ENCODE results near the gene SEMA4A.
"Not testable (repeated sequence)": the region's sequence is repeated elsewhere in the genome, so short reads cannot be mapped to it uniquely, and the experiment has no call there.

Gene SEMA4A

GRCh38 chr1:156117414-156118176 lies 35.8 kb upstream of the SEMA4A start:
- Histone ChIP-seq H3K9me3 (ENCODE audit: low read depth, low read length) (no peaks in the 10 kb centered on the region), H3K4me3 (0 out of 2 replicates have a peak overlapping the region, but pooled peaks have one; percentile 16), H3K9ac (ENCODE audit: insufficient read length) (peak overlapping the region; percentile 46), H3K27ac (peak overlapping the region; percentile 43), H3K36me3 (ENCODE audit: insufficient read depth, low read length) (0 out of 2 replicates have a peak, but pooled peaks cover 5% of the 10 kb centered on the region)
- TF ChIP-seq EZH2 (IDR thresholded peaks at IDR 0.05) (no peak), POLR2AphosphoS5 (IDR thresholded peaks at IDR 0.05; ENCODE audit: borderline replicate concordance, low read depth, low read length) (no peak), FOXP2 (optimal IDR thresholded peaks at IDR 0.05; ENCODE audit: control extremely low read depth, extremely low read length, insufficient read depth) (no peak)
- DNase-seq (ENCODE audit: low read depth, low spot score), result no peak

- DNase-seq (ENCODE audit: low read depth, low spot score), result no peak
- Histone ChIP-seq H3K9me3 (ENCODE audit: low read depth, low read length) (no peaks in the 10 kb centered on the region), H3K9ac (ENCODE audit: insufficient read length) (peak overlapping the region; percentile 46), H3K4me3 (peak overlapping the region; percentile 16; the same call in 1 of the 2 replicates), H3K27ac (peak overlapping the region; percentile 43), H3K36me3 (ENCODE audit: insufficient read depth, low read length) (0 out of 2 replicates have a peak, but pooled peaks cover 5% of the 10 kb centered on the region)
- no peak for TF ChIP-seq FOXP2 (optimal IDR thresholded peaks at IDR 0.05; ENCODE audit: control extremely low read depth, extremely low read length, insufficient read depth)
- no peak for TF ChIP-seq POLR2AphosphoS5 (IDR thresholded peaks at IDR 0.05; ENCODE audit: borderline replicate concordance, low read depth, low read length)
- no peak for TF ChIP-seq EZH2 (IDR thresholded peaks at IDR 0.05)
Measured at GRCh38 chr1:156118177-156118868, 35.1 kb upstream of the SEMA4A start.

GRCh38 chr1:156119503-156120209 lies 33.7 kb upstream of the SEMA4A start:
- no peak overlapping the region for H3K27ac ChIP-seq
- no peak for DNase-seq (ENCODE audit: low read depth, low spot score)
- no peak overlapping the region for H3K4me3 ChIP-seq
- H3K36me3 ChIP-seq (ENCODE audit: insufficient read depth, low read length), result 0 out of 2 replicates have a peak, but pooled peaks cover 5% of the 10 kb centered on the region
- TF ChIP-seq FOXP2 (optimal IDR thresholded peaks at IDR 0.05; ENCODE audit: control extremely low read depth, extremely low read length, insufficient read depth) (no peak), EZH2 (IDR thresholded peaks at IDR 0.05) (no peak), POLR2AphosphoS5 (IDR thresholded peaks at IDR 0.05; ENCODE audit: borderline replicate concordance, low read depth, low read length) (no peak)
- H3K9ac ChIP-seq (ENCODE audit: insufficient read length), result no peak overlapping the region
- H3K9me3 ChIP-seq (ENCODE audit: low read depth, low read length), result no peaks in the 10 kb centered on the region

GRCh38 chr1:156120318-156120717 lies 33.1 kb upstream of the SEMA4A start:
- Histone ChIP-seq H3K9ac (ENCODE audit: insufficient read length) (no peak overlapping the region), H3K27ac (no peak overlapping the region), H3K9me3 (ENCODE audit: low read depth, low read length) (no peaks in the 10 kb centered on the region), H3K36me3 (ENCODE audit: insufficient read depth, low read length) (0 out of 2 replicates have a peak, but pooled peaks cover 5% of the 10 kb centered on the region), H3K4me3 (no peak overlapping the region)
- TF ChIP-seq EZH2 (IDR thresholded peaks at IDR 0.05) (no peak), FOXP2 (optimal IDR thresholded peaks at IDR 0.05; ENCODE audit: control extremely low read depth, extremely low read length, insufficient read depth) (no peak), POLR2AphosphoS5 (IDR thresholded peaks at IDR 0.05; ENCODE audit: borderline replicate concordance, low read depth, low read length) (no peak)
- no peak for DNase-seq (ENCODE audit: low read depth, low spot score)

- not testable (repeated sequence) for H3K9ac ChIP-seq (ENCODE audit: insufficient read length); H3K4me3 ChIP-seq; DNase-seq (ENCODE audit: low read depth, low spot score); H3K36me3 ChIP-seq (ENCODE audit: insufficient read depth, low read length); H3K9me3 ChIP-seq (ENCODE audit: low read depth, low read length)
- peak overlapping the region; percentile 10; the same call in 1 of the 2 replicates for H3K27ac ChIP-seq
Measured at GRCh38 chr1:156121005-156121404, 32.4 kb upstream of the SEMA4A start.

- Histone ChIP-seq H3K4me3 (no peak overlapping the region), H3K9me3 (ENCODE audit: low read depth, low read length) (no peaks in the 10 kb centered on the region), H3K9ac (ENCODE audit: insufficient read length) (no peak overlapping the region), H3K36me3 (ENCODE audit: insufficient read depth, low read length) (0 out of 2 replicates have a peak, but pooled peaks cover 5% of the 10 kb centered on the region), H3K27ac (peak overlapping the region; percentile 86; the same call in 1 of the 2 replicates)
- no peak for DNase-seq (ENCODE audit: low read depth, low spot score)
- TF ChIP-seq POLR2AphosphoS5 (IDR thresholded peaks at IDR 0.05; ENCODE audit: borderline replicate concordance, low read depth, low read length) (no peak), FOXP2 (optimal IDR thresholded peaks at IDR 0.05; ENCODE audit: control extremely low read depth, extremely low read length, insufficient read depth) (no peak), EZH2 (IDR thresholded peaks at IDR 0.05) (no peak)
Measured at GRCh38 chr1:156121457-156121856, 31.9 kb upstream of the SEMA4A start.

- no peak for DNase-seq (ENCODE audit: low read depth, low spot score)
- 0 out of 2 replicates have a peak, but pooled peaks cover 5% of the 10 kb centered on the region for H3K36me3 ChIP-seq (ENCODE audit: insufficient read depth, low read length)
- peak overlapping the region; percentile 86 for H3K27ac ChIP-seq
- no peaks in the 10 kb centered on the region for H3K9me3 ChIP-seq (ENCODE audit: low read depth, low read length)
- H3K9ac ChIP-seq (ENCODE audit: insufficient read length), result peak overlapping the region; percentile 60
- no peak overlapping the region for H3K4me3 ChIP-seq
- TF ChIP-seq FOXP2 (optimal IDR thresholded peaks at IDR 0.05; ENCODE audit: control extremely low read depth, extremely low read length, insufficient read depth) (no peak), POLR2AphosphoS5 (IDR thresholded peaks at IDR 0.05; ENCODE audit: borderline replicate concordance, low read depth, low read length) (no peak), EZH2 (IDR thresholded peaks at IDR 0.05) (no peak)
Measured at GRCh38 chr1:156122086-156122485, 31.3 kb upstream of the SEMA4A start.
